T47D (cell line): Measurements from ENCODE around the gene PRAME.
"Not testable (repeated sequence)": the region's sequence is repeated elsewhere in the genome, so short reads cannot be mapped to it uniquely, and the experiment has no call there.

Experiments
- DNase-seq, 2 experiments: peaks; one replicate each; pipeline versions ENCODE4 v3.0.0 to v3.0.0-alpha.2; 2011 to 2012; ENCODE audit warnings: low read depth in 1 of 2, low spot score in 1 of 2
- JUND ChIP-seq: IDR thresholded peaks from 2 replicates; pipeline ENCODE4 v1.6.1; 2012; ENCODE audit warnings: low read depth
- in situ Hi-C: cut with HindIII; loops from 2 replicates; pipeline ENCODE4 v1.10.0; 2016; ENCODE audit warnings: low sequenced_read_pairs, low pct_unique_long_range_greater_than_20kb

PRAME gene

DNA sequence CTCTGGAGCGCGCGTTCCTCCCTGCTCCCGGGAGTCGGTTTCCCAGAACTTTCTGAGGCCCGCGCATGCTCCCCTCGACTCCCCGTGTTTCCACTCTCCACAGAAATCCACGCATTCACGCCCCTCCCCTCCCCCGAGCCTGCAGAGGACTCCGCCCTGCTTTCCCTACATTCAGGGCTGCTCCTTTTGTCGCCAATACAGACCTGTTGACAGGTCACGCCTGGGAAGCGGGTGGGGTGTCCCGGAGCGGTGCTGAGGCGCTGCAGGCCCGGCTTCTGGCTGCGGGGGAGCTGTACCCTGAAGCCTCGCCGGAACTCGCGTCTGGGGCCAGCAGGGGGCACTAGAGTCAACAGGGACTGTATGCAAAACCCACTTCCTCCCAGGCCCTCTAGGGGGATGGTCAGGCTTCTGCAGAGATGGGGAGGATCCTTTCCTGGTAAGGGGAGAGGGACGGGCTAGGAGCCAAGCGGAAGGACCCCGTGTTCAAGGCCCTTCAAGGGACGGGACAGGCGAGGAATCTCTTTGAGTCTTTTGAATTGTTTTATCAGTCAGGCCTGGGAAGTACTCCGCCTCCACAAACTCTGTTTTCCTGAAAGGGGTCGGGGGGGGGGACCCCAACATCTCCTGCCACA lies at the start of gene PRAME:
Gene PRAME, minus strand, starts transcription at position 294 of the 632 bp plus-strand sequence. CDS start 2,433 bp downstream, outside the sequence.
- peak; percentile 67 to 91 for DNase-seq
- no peak for TF ChIP-seq JUND
- in situ Hi-C loops = no loop called here

DNA sequence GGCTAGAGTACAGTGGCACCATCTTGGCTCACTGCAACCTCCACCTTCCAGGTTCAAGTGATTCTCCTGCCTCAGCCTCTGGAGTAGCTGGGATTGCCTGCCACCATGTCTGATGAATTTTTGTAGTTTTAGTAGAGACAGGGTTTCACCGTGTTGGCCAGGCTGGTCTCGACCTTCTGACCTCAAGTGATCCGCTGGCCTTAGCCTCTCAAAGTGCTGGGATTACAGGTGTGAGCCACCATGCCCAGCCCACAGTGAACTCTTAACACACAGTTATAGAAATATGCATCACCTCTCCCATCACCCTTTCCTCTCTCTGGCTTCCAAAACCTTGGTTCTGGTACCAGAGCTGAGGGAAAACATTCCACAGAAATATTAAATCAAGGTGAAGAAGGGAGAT lies 49.0 kb upstream of the PRAME start:
- DNase-seq, in situ Hi-C loops: not testable (repeated sequence)

DNA sequence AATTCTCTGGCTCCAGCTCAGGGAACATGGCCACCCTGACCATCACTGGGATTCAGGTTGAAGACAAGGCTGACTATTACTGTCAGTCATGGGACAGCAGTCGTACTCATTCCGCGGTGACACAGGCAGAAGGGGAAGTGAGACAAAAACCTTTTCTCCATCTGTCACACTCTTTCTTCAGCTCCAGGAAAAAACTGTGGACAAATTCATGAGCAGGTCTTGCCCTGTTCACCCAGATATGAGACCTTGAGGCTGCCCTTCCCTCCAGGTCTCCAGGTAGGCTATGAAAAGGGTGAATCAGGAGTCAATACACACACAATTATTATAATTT lies 46.0 kb upstream of the PRAME start:
- DNase-seq = no peak
- TF ChIP-seq JUND = no peak
- in situ Hi-C loops = no loop called here

DNA sequence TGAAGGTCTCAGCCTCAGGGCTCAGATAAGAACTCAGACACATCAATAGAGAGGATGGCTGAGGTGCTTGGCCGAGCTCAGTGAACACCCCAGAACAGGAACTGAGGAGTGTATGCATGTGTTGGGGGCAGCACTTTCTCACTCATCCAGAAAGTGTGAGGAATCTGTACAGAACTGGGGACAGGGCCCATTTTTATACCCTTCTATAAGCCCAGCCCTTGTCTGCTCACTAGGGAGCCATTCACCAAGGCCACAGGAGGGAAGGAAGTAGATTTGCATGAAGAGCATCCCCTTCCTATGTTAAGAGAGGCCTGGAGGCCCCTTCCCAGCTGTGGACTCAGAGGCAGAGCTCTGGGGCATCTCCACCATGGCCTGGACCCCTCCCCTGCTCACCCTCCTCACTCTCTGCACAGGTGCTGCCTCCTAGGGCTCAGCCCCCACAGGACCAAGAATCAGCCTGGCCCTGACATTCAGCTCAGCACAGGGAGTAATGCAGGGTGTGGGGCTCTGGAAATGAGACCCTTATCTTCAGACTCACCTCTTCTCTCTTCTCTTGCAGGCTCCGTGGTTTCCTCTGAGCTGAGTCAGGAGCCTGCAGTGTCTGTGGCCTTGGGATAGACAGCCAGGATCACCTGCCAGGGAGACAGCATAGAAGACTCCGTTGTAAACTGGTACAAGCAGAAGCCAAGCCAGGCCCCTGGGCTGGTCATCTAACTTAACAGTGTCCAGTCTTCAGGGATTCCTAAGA lies 45.4 kb upstream of the PRAME start:
- DNase-seq = no peak
- in situ Hi-C loops = no loop called here
- TF ChIP-seq JUND = no peak

- DNase-seq = no peak
- in situ Hi-C loops = no loop called here
- TF ChIP-seq JUND = no peak
Measured at GRCh38 chr22:22603470-22603947, 44.4 kb upstream of the PRAME start.

GRCh38 chr22:22600531-22601261 lies 41.6 kb upstream of the PRAME start:
- no peak for TF ChIP-seq JUND
- in situ Hi-C loops = no loop called here
- DNase-seq = no peak

GRCh38 chr22:22599248-22599647 lies 40.2 kb upstream of the PRAME start:
- in situ Hi-C loops = no loop called here

GRCh38 chr22:22598144-22598543 lies 39.1 kb upstream of the PRAME start:
- in situ Hi-C loops = no loop called here
- TF ChIP-seq JUND = no peak
- no peak for DNase-seq

More at GRCh38 chr22:22599248-22599647, 40.2 kb upstream of the PRAME start:
- TF ChIP-seq JUND = no peak
- no peak for DNase-seq

GRCh38 chr22:22595001-22595835 lies 36.2 kb upstream of the PRAME start:
- in situ Hi-C loops = no loop called here
- no peak for TF ChIP-seq JUND

GRCh38 chr22:22593964-22594656 lies 35.0 kb upstream of the PRAME start:
- peak in 1 of 2 experiments; percentile 58 for DNase-seq
- in situ Hi-C loops = no loop called here
- no peak for TF ChIP-seq JUND

More at GRCh38 chr22:22595001-22595835, 36.2 kb upstream of the PRAME start:
- no peak for DNase-seq

DNA sequence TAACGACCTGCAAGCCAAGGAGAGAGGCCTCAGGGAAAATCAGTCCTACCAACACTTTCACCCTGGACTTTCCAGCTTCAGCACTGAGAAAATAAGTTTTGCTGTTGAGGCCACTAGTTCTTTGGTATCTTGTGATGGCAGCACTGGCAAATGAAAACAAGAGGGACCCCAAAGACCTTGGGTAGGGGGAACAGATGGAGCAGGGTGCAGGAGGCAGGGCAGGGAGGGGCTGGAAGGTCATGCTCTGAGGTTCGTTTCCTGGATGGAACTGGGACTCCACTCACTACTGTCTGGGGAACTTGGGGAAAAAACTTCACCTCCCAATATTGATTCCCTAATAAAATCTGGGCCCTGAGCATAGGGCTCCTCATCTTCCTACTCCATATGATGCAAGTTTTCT lies 34.2 kb upstream of the PRAME start:
- in situ Hi-C loops = no loop called here

More for the DNA sequence above, 34.2 kb upstream of the PRAME start:
- no peak for DNase-seq
- TF ChIP-seq JUND = no peak
